AG04449 (cell line): ENCODE measurements around the gene MLLT10.

ENCODE experiments used
- CTCF ChIA-PET: fragments of 350-600 bp; formaldehyde crosslinking; extraction: SDS; loops from one replicate; lab custom pipeline; 2021; ENCODE audit warnings: antibody characterized with exemption; lab: Yijun Ruan, JAX
- POLR2A ChIA-PET: fragments of 400-600, 350-600 bp; formaldehyde crosslinking; extraction: SDS; loops from one replicate; lab custom pipeline; 2020; ENCODE audit warnings: antibody characterized with exemption, inconsistent platforms; lab: Yijun Ruan, JAX
- DNase-seq: peaks from one replicate; pipeline ENCODE4 v3.0.0-alpha.2; 2010; ENCODE audit warnings: low read depth, low spot score
- H3K4me3 ChIP-seq: 2 replicates; pipeline ENCODE4 v1.5.1; 2011; ENCODE audit warnings: low read depth, mild to moderate bottlenecking, control low read depth, low read length
- CTCF ChIP-seq: IDR thresholded peaks from one replicate; pipeline ENCODE4 v1.5.1; 2011; ENCODE audit warnings: mild to moderate bottlenecking, moderate library complexity, low read length, control low read depth, inconsistent platforms; ENCODE audit not compliant: insufficient read depth; ENCODE audit errors: missing control alignments

The MLLT10 gene

GRCh38 chr10:21490711-21491105 is 43.3 kb upstream of the MLLT10 start:
- H3K4me3 ChIP-seq, result no peak overlapping the region
- ChIA-PET CTCF (interaction anchor here (9.5 kb wide), 1 partner anchor 213 kb away, joined by 125 read pairs; no protein-coding TSS in a partner anchor), POLR2A (no interaction called here)
- DNase-seq, result no peak
- TF ChIP-seq CTCF, result no peak

- DNase-seq, result no peak
- CTCF ChIA-PET, result interaction anchor here (1.1 to 9.5 kb wide), 5 partner anchors 40 to 414 kb away, joined by 3 to 125 read pairs (median 3); no protein-coding TSS in a partner anchor
- POLR2A ChIA-PET, result interaction anchor here (0.6 kb wide), 1 partner anchor 383 kb away, joined by 3 read pairs; no protein-coding TSS in a partner anchor
- TF ChIP-seq CTCF, result no peak
- no peak overlapping the region for H3K4me3 ChIP-seq
Measured at GRCh38 chr10:21492421-21492820, 41.6 kb upstream of the MLLT10 start.

- CTCF ChIA-PET, result interaction anchor here (0.8 to 9.5 kb wide), 10 partner anchors 8 to 234 kb away, joined by 3 to 125 read pairs (median 4); no protein-coding TSS in a partner anchor
Measured at GRCh38 chr10:21493784-21494183, 40.2 kb upstream of the MLLT10 start.

GRCh38 chr10:21494191-21495001 is 39.6 kb upstream of the MLLT10 start:
- CTCF ChIA-PET, result interaction anchor here (0.6 to 9.5 kb wide), 15 partner anchors 9 to 461 kb away, joined by 3 to 125 read pairs (median 4); no protein-coding TSS in a partner anchor
- POLR2A ChIA-PET, result no interaction called here
- no peak for DNase-seq

More at GRCh38 chr10:21493784-21494183, 40.2 kb upstream of the MLLT10 start:
- TF ChIP-seq CTCF, result no peak
- no peak overlapping the region for H3K4me3 ChIP-seq
- DNase-seq, result no peak
- POLR2A ChIA-PET, result no interaction called here

GRCh38 chr10:21495002-21495751 is 38.9 kb upstream of the MLLT10 start:
- peak overlapping the region; percentile 85 for H3K4me3 ChIP-seq
- POLR2A ChIA-PET, result interaction anchor here (0.6 to 1.0 kb wide), 3 partner anchors 160 to 216 kb away, joined by 3 read pairs; no protein-coding TSS in a partner anchor
- no peak for DNase-seq

More at GRCh38 chr10:21494191-21495001, 39.6 kb upstream of the MLLT10 start:
- no peak for TF ChIP-seq CTCF
- peak overlapping the region; percentile 85 for H3K4me3 ChIP-seq

More at GRCh38 chr10:21495002-21495751, 38.9 kb upstream of the MLLT10 start:
- CTCF ChIA-PET, result interaction anchor here (0.6 to 9.5 kb wide), 38 partner anchors 10 to 843 kb away, joined by 3 to 125 read pairs (median 4); partner anchors contain the start of gene SKIDA1
- TF ChIP-seq CTCF, result no peak
